ENCODE results near the gene NAIF1. TPM values are rescaled to one million over a fixed set of nuclear protein-coding genes. Genes with fewer than 3 reads are reported as not detected.

Gene NAIF1
- 6.8 to 8.8 TPM (median 7.8 TPM) in 3 replicates for total RNA-seq
- long read RNA-seq, transcript NAIF1-201 (2 exons, 3,399 nt): major isoform, 10 of 14 reads
- long read RNA-seq, partial matches to known transcripts: 0 of 14 reads
- long read RNA-seq, other reads (novel, unspliced or antisense): 4 of 14 reads

- TF ChIP-seq CTCF (IDR thresholded peaks at IDR 0.05): no peak
- H3K27ac Mint-ChIP-seq (ENCODE audit: unreplicated experiment): peak within 1 kb of the TSS; percentile 3
- H3K9me3 Mint-ChIP-seq (ENCODE audit: low read depth): no peaks in the 10 kb centered on the region
- H3K4me3 Mint-ChIP-seq (ENCODE audit: unreplicated experiment): peak within 1 kb of the TSS; percentile 95
- H3K27me3 Mint-ChIP-seq (ENCODE audit: low read depth): no peaks in the 10 kb centered on the region
- peaks cover 35% of the 10 kb centered on the region for H3K4me1 Mint-ChIP-seq (ENCODE audit: low read depth)
- peak; percentile 99 for DNase-seq (ENCODE audit: low spot score)
- peaks cover 4% of the 10 kb centered on the region for H3K36me3 Mint-ChIP-seq (ENCODE audit: low read depth)
Measured at GRCh38 chr9:128066713-128067644, at the start of gene NAIF1. Gene NAIF1 (minus strand): TSS chr9:128067320. CDS start chr9:128067101, 219 bp downstream.

GRCh38 chr9:128116104-128117083 is 49.3 kb upstream of the NAIF1 start:
- Mint-ChIP-seq H3K4me3 (ENCODE audit: unreplicated experiment) (no peak overlapping the region), H3K27ac (ENCODE audit: unreplicated experiment) (no peak overlapping the region)
- peak; percentile 71 for DNase-seq (ENCODE audit: low spot score)

GRCh38 chr9:128115187-128116103 is 48.3 kb upstream of the NAIF1 start:
- Mint-ChIP-seq H3K27ac (ENCODE audit: unreplicated experiment) (no peak overlapping the region), H3K4me3 (ENCODE audit: unreplicated experiment) (no peak overlapping the region), H3K9me3 (ENCODE audit: low read depth) (no peaks in the 10 kb centered on the region), H3K36me3 (ENCODE audit: low read depth) (peaks cover 4% of the 10 kb centered on the region), H3K27me3 (ENCODE audit: low read depth) (no peaks in the 10 kb centered on the region), H3K4me1 (ENCODE audit: low read depth) (peaks cover 11% of the 10 kb centered on the region)
- no peak for TF ChIP-seq CTCF (IDR thresholded peaks at IDR 0.05)
- peak; percentile 83 for DNase-seq (ENCODE audit: low spot score)

More at GRCh38 chr9:128116104-128117083, 49.3 kb upstream of the NAIF1 start:
- H3K36me3 Mint-ChIP-seq (ENCODE audit: low read depth): peaks cover 4% of the 10 kb centered on the region
- TF ChIP-seq CTCF (IDR thresholded peaks at IDR 0.05): no peak
- peaks cover 11% of the 10 kb centered on the region for H3K4me1 Mint-ChIP-seq (ENCODE audit: low read depth)
- H3K27me3 Mint-ChIP-seq (ENCODE audit: low read depth): no peaks in the 10 kb centered on the region
- no peaks in the 10 kb centered on the region for H3K9me3 Mint-ChIP-seq (ENCODE audit: low read depth)

GRCh38 chr9:128114326-128115186 is 47.4 kb upstream of the NAIF1 start:
- DNase-seq (ENCODE audit: low spot score): peak; percentile 76
- Mint-ChIP-seq H3K36me3 (ENCODE audit: low read depth) (peaks cover 6% of the 10 kb centered on the region), H3K4me3 (ENCODE audit: unreplicated experiment) (no peak overlapping the region), H3K27ac (ENCODE audit: unreplicated experiment) (no peak overlapping the region), H3K9me3 (ENCODE audit: low read depth) (no peaks in the 10 kb centered on the region), H3K4me1 (ENCODE audit: low read depth) (peaks cover 11% of the 10 kb centered on the region), H3K27me3 (ENCODE audit: low read depth) (no peaks in the 10 kb centered on the region)
- TF ChIP-seq CTCF (IDR thresholded peaks at IDR 0.05): no peak

Data from chondrocyte (in vitro differentiated cells).